Stimulated activated CD4-positive, alpha-beta T cell treated with anti-CD3 and anti-CD28 coated beads, Interleukin-12 subunit alpha, Interleukin-12 subunit beta, amount 100 ng/mL, for 48 hours (primary cell): Measurements from ENCODE around the gene SAMD4B.
A peak's percentile ranks its signal among the peaks of the same experiment; 100 is the strongest.
"Not testable (repeated sequence)": the region's sequence is repeated elsewhere in the genome, so short reads cannot be mapped to it uniquely, and the experiment has no call there.

Experiments used
- DNase-seq, 3 donors: peaks; one replicate each; pipeline ENCODE4 v3.0.0-alpha.2; 2020; ENCODE audit warnings: low read depth in 2 of 3, low spot score in 1 of 3

Gene SAMD4B

GRCh38 chr19:39333507-39333906 is 8.7 kb upstream of the SAMD4B start:
- DNase-seq = no peak

- DNase-seq = no peak
These were observed 7.7 kb upstream of the SAMD4B start for GRCh38 chr19:39334444-39334976.

GRCh38 chr19:39335168-39335548 is 7.1 kb upstream of the SAMD4B start:
- no peak for DNase-seq

GRCh38 chr19:39336483-39336882 is 5.7 kb upstream of the SAMD4B start:
- no peak for DNase-seq

GRCh38 chr19:39339674-39340073 is 2.5 kb upstream of the SAMD4B start:
- DNase-seq = no peak

- DNase-seq = not testable (repeated sequence)
These were observed 2.1 kb upstream of the SAMD4B start for GRCh38 chr19:39340156-39340555.

GRCh38 chr19:39341129-39341718 is 997 bp upstream of the SAMD4B start:
- no peak for DNase-seq

GRCh38 chr19:39342647-39343305 is 555 bp downstream of the SAMD4B start:
- DNase-seq = no peak

- DNase-seq = no peak
These were observed 3.7 kb downstream of the SAMD4B start for GRCh38 chr19:39345956-39346355.

GRCh38 chr19:39347332-39348164 is 5.3 kb downstream of the SAMD4B start:
- no peak for DNase-seq

GRCh38 chr19:39349326-39349725 is 7.1 kb downstream of the SAMD4B start:
- DNase-seq = no peak

- DNase-seq = no peak
These were observed 7.9 kb downstream of the SAMD4B start for GRCh38 chr19:39350156-39350555.

- peak in 2 of 3 donors; percentile 34 to 70 for DNase-seq
These were observed 9.4 kb downstream of the SAMD4B start for GRCh38 chr19:39351537-39352064.

- DNase-seq = no peak
These were observed 10.4 kb downstream of the SAMD4B start for GRCh38 chr19:39352381-39353255.

GRCh38 chr19:39355253-39355652 is 13.0 kb downstream of the SAMD4B start:
- no peak for DNase-seq

GRCh38 chr19:39356073-39356472 is 13.9 kb downstream of the SAMD4B start:
- DNase-seq = no peak

- no peak for DNase-seq
These were observed 14.4 kb downstream of the SAMD4B start for GRCh38 chr19:39356647-39357046.

- no peak for DNase-seq
These were observed 16.8 kb downstream of the SAMD4B start for GRCh38 chr19:39359026-39359425.

- no peak for DNase-seq
These were observed 18.4 kb downstream of the SAMD4B start for GRCh38 chr19:39360599-39360998.
